Cardiac fibroblast (primary cell): ENCODE data around the gene CHST9.

Experiments used
- DNase-seq, 2 donors: peaks; one replicate each; pipeline versions ENCODE4 v3.0.0 to v3.0.0-alpha.2; 2010; ENCODE audit warnings: low read depth in 2 of 2
- H3K4me3 ChIP-seq, 2 donors: replicated peaks in 1 of 2; 1 replicate in 1 of 2; 2 replicates in 1 of 2; pipeline ENCODE4 v1.5.1; 2011; ENCODE audit warnings: low read depth in 2 of 2, low read length in 2 of 2, mild to moderate bottlenecking in 2 of 2, moderate library complexity in 1 of 2
- CTCF ChIP-seq: IDR thresholded peaks from one replicate; pipeline ENCODE4 v1.5.1; 2011; ENCODE audit warnings: low read depth, mild to moderate bottlenecking, low read length, inconsistent platforms

Gene CHST9

GRCh38 chr18:26894426-26894825, 290.7 kb downstream of the CHST9 start:
- DNase-seq: no peak
- TF ChIP-seq CTCF: no peak
- H3K4me3 ChIP-seq: no peak overlapping the region

- no peak overlapping the region for H3K4me3 ChIP-seq
- no peak for DNase-seq
- TF ChIP-seq CTCF: no peak
Measured at GRCh38 chr18:26893996-26894395, 291.1 kb downstream of the CHST9 start.

- no peak for TF ChIP-seq CTCF
- no peak for DNase-seq
- no peak overlapping the region for H3K4me3 ChIP-seq
Measured at GRCh38 chr18:26888259-26888658, 296.8 kb downstream of the CHST9 start.

- TF ChIP-seq CTCF: no peak
- DNase-seq: no peak
- H3K4me3 ChIP-seq: no peak overlapping the region
Measured at GRCh38 chr18:26875040-26875654, 310.0 kb downstream of the CHST9 start.

GRCh38 chr18:26874283-26874682, 310.8 kb downstream of the CHST9 start:
- H3K4me3 ChIP-seq: no peak overlapping the region
- no peak for DNase-seq
- TF ChIP-seq CTCF: no peak

- DNase-seq: no peak
- no peak overlapping the region for H3K4me3 ChIP-seq
- TF ChIP-seq CTCF: no peak
Measured at GRCh38 chr18:26869640-26870039, 315.5 kb downstream of the CHST9 start.
